HG03469 (cell line): Measurements from ENCODE around the gene NLRP14.

ENCODE experiments used
- ATAC-seq: cut with Tn5 transposase; IDR thresholded peaks from one replicate; pipeline ENCODE4 v1.9.1; 2021; ENCODE audit warnings: mild to moderate bottlenecking, moderate library complexity, moderate number of reproducible peaks; ENCODE audit not compliant: unreplicated experiment

NLRP14 gene, protein sequence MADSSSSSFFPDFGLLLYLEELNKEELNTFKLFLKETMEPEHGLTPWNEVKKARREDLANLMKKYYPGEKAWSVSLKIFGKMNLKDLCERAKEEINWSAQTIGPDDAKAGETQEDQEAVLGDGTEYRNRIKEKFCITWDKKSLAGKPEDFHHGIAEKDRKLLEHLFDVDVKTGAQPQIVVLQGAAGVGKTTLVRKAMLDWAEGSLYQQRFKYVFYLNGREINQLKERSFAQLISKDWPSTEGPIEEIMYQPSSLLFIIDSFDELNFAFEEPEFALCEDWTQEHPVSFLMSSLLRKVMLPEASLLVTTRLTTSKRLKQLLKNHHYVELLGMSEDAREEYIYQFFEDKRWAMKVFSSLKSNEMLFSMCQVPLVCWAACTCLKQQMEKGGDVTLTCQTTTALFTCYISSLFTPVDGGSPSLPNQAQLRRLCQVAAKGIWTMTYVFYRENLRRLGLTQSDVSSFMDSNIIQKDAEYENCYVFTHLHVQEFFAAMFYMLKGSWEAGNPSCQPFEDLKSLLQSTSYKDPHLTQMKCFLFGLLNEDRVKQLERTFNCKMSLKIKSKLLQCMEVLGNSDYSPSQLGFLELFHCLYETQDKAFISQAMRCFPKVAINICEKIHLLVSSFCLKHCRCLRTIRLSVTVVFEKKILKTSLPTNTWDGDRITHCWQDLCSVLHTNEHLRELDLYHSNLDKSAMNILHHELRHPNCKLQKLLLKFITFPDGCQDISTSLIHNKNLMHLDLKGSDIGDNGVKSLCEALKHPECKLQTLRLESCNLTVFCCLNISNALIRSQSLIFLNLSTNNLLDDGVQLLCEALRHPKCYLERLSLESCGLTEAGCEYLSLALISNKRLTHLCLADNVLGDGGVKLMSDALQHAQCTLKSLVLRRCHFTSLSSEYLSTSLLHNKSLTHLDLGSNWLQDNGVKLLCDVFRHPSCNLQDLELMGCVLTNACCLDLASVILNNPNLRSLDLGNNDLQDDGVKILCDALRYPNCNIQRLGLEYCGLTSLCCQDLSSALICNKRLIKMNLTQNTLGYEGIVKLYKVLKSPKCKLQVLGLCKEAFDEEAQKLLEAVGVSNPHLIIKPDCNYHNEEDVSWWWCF

DNA sequence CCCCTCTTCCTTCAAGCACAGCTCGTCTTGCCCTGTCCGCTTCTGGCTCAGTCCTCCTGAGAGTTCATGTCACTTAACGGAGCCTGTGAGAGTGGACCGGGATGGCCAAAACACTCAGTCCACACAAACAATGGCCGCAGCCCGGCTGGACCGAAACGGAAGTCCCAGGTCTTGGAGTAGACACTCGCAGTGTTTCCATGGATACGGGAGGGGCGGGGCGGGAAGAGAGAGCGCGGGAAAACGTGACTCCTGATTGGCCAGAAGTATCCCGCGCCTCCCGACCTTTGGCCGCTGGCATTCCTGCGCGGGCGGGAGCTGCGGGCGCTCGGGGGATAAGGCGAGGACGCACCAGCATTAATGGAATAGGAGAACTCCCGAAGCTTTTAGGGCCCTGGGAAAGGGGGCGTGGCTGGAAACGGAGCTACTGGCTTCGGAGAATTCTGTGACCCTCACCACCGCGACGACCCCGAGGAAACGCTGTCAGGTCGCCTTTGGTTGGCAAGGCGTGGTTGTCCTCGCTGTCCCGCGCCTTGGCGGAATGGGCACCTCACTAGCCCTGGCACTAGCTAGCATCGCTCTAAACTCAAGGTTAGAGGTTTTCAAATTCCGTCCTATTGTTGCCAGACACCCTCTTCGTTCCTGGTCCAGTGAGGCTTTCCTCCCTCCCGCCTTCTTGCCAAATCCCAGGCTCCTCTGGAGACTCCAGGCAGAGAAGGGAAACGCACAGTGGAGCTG lies at the start of gene NLRP14, which contains the start of gene ZNF214:
TSS of gene NLRP14 (plus strand) at position 297 of the 735 bp plus-strand sequence. CDS start 18,108 bp downstream, outside the sequence.
TSS of gene ZNF214 (minus strand) at position 164 of the 735 bp plus-strand sequence. CDS start 17,511 bp downstream, outside the sequence.
- ATAC-seq, result no peak

DNA sequence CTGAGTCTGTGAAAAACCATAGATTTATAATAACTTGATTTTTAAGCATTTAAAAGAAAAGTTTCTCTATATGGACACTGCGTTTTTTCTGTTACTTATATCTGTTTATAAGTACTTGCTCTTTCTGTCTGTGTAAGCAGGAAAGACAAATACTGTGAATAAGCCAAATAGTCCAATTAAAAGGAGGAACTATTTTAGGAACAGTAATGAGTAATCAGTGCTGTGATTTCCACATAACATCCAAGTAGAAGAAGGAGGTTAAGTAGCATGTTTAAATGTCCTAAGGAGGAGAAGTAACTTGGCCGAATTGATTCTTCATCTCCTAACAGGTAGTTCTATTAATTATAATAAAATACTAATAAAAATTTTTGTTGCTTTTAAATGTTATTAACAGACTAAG lies 40.9 kb upstream of the NLRP14 start:
- no peak for ATAC-seq

DNA sequence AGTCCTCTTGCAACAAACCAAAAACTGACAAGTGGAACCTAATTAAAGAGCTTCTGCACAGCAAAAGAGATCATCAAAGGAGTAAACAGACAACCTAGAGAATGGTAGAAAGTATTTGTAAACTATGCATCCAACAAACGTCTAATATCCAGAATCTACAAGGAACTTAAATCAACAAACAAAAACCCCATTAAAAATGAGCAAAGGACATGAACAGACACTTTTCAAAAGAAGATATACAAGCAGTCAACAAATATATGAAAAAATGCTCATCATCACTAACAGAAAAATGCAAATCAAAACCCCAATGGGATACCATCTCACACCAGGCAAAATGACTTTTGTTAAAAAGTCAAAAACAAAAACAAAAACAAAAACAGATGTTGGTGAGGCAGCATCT lies 33.8 kb upstream of the NLRP14 start:
- no peak for ATAC-seq

DNA sequence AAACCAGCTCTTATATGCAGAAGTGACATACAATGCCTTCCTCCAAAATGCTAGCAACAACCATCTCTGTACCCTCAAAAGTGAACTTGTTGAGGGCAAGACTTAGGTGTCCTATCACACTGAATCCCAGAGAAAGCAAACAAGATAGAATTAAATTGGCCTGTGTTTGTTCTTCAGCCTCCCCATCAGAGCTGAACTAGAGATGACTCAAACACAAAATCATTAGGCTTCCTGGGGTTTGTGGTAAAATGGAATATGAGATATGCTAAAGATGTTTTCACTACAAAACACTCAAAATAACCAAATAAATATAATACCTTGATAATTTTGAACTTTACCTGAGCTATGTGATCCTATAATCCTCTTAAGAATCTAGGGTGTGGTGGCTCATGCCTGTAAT lies 31.8 kb upstream of the NLRP14 start:
- no peak for ATAC-seq

DNA sequence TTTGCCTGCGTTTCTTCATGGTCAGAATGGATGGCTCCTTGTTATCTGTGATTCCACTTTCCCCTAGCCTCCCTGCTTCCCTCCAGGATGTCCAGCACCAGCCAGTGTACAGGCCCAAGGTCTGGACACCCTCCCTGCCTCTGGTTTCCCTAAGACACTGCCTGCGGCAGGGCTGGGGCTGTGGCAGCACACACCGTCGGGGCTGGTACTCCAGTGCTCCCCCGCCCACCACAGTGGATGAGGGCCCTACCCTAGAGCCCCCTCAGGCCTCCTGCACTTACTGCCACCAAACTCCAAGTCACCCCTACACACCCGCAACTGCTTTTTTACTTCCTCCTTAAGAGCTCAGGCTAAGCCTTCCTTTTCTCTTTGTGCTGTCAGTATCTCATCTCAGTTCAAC lies 29.1 kb upstream of the NLRP14 start:
- no peak for ATAC-seq

DNA sequence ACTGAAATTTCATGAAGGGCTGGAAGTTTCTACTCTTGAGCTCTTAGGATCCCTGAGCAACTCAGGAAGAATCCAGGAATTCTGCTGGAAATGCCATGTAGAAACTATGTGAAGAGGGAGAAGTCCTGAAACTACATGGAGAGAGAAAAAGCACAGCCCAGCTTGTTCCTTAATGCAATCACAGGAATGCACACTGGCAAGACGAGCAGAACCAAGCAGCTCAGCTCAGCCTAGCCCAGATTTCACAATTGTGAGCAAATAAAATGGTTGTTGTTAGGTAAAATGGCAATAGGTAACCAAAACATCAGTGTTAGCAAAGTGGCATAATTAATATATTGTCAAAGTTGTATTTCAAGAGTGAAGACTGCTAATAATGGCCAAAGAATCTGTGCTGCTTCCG lies 28.3 kb upstream of the NLRP14 start:
- no peak for ATAC-seq

DNA sequence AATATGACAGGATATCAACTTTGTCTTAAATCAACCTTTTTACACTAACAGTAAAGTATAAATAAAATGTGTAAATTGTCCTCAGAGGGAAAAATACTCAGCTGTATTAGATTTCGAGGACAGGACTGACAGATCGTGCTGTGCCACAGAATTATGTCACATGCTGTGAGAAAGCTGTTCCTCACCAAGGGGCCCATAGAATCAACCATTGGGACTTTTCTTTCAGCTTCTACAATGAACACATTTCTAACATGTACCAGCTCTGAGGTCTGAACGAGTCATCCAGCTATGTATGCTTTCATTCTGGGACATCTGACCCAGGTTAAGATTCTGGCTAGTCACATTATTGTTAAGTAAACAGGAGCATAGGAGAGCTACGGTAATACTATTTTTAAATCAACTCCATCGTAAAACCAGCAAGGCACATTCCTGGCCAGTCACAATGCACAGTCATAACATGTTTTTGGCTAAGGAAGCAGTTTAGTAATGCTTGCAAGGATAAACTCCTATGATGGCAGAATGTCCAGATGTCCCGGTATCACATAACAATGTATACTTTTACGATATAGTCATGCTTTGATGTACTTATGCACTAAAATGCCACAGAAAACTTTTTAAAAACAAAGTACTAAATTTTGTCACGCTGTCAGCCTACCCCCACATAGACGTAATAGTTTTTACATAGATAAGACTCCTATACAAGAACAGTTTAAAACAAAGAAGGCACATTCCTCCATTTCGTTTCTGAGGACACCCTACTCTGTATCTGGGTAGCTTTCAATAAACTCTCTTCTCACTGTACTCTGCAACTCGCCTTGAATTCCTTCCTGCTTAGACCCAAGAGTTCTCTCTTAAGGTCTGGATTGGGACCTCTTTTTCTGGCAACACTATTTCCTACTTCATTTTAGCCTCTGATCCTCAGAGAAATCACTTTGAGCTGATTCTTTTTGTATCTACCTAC lies 27.5 kb upstream of the NLRP14 start:
- ATAC-seq, result no peak

DNA sequence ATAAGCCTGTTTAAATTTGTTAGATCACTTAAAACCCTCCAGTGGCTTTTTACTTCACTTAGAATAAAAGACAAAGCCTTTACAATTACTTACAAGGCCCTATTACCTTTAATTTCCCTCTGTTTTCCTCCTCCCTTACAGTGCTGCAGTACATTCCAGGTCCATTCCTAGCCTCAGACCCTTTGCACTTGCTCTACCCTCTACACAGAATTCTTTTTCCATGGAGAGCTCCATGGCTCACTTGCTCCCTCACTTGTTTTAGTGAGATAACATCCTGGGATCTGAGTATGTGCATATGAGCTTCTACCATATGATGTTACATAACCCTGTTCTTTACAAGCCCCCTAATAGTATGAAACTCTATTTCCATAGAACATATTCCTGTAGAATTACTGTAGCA lies 24.6 kb upstream of the NLRP14 start:
- no peak for ATAC-seq

DNA sequence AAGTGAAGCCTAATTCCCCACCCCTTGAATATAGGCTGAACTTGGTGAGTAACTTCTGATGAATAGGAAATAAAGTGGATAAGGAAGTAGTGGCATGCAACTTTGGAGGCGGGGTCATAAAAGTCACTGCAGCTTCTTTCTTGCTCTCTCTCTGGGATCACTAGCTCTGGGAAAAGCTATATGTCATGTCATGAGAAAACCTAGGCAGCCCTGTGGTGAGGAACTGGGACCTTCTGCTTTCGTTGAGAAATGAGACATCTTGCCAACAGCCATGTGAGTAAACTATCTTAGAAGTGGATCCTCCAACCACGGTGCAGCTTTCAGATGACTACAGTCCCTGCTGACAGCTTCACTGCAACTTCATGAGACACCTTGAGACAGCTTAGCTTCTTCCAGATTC lies 15.8 kb upstream of the NLRP14 start:
- no peak for ATAC-seq

DNA sequence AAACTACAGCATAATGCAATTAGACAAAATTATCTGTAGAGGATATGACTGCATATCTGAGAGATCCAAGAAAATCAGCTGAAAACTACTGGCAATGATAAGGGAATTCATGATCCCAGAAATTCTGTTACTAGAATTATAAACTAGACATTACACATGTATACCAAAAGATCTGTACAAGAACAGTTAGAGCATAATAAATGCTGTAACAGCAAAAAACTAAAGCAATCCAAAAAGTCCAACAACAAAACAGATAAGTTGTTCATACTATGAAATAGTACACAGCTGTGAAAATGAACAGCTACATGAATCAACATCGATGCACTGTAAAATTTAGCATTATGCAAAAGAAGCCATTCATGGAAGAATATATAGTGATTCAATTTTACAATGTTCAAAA lies 6.2 kb upstream of the NLRP14 start:
- no peak for ATAC-seq

DNA sequence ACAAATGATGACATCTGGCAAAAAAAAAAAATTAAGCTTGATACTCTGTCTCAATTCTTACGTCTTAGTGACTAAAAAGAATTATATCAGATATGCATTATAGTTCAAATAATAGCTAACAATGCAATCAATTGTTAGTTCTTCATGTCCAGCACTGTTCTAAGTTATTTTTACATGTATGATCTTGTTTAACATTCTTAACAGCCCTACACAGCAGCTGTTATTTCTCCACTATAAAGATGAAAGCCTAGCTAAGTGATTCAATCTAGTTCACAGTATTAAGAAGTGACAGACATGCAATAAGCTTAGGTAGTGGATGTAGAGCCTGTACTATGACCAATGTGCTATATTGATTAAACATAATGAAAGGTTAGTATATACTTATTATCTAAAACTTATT lies 4.3 kb upstream of the NLRP14 start:
- ATAC-seq, result no peak

DNA sequence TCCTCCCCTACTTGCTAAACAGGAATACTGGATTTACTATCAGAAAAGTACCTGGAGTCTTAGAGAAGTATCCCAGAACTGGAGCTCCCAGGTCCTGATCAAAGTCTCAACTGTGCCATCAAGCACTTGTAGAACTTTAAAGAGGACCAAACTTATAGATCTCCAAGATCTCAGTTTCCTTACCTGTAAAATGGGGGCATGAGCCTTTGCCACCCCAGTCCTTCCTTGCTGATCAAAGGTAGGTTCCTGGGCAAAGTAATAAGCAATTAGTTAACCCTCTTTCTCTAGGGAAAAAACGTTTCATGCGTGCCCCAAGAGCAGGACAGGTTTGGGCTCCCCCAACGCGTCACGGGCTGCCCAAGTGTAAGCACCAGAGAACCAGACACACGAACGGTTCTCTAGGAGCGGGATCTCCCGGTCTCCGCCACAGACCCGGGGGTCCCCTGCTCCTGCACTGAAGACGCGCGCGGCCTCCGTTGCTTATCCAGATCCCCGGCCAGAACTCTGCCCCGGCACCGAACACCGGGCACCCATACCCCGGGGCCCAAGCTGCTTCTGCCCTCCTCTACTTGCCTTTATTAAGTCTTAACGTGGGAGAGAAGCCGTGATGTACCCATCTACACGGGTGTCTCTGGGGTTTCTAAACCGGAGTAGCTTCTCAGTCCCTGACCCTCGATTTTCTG lies 638 bp upstream of the NLRP14 start:
- ATAC-seq, result no peak

DNA sequence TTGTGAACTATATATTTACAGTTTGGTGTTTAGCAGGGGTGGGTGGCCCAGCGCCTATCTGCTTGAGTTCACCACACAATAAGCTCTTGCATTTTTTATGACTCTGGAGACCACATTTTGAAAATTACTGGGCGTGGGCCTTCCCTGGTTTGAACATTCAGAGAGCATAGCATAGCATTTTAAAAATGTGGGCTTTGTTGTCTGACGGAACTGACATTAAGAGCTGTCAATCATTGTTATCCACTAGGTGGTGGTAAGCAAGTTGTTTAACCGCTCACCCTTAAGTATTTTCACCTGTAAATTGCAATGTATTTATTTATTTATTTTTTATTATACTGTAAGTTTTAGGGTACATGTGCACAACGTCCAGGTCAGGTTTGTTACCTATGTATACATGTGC lies 1.0 kb downstream of the NLRP14 start:
- no peak for ATAC-seq

DNA sequence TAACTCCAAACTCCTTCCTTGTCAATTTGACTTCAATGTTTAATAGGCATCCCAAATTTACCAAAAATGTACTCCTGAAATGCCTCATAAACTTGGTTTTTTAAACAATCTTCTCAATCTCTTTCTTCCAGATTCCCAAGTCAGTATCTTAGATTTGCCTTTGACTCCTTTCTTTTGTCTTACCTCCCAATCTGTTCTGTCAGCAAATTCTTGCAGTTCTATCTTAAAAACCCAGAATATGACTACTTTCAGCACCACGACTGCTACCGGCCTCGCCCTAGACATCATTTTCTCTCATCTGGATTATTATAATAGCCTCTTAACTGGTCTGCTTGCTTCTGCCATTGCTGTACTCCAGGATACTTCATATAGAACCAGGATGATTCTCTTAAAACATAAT lies 7.9 kb downstream of the NLRP14 start:
- ATAC-seq, result no peak

DNA sequence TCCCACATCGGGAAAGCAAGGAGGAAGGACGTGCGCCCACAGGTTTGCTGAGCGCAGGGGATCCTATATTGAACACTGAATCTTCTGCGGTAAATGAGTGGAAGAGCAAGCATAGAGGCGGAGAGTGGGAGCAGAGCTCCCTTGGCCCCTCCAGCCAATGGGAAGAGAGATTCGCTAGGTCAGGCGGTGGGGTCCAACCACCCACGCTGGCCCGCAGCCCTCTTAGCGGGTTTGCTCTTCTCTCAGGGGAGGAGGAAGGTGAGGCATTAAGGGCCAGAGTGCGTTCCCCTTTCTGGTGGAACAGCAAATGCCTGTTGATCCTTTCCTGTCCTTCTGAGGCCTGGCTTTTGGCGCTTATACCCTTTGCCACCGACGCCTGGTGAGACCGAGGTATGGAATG lies 10.6 kb downstream of the NLRP14 start:
- no peak for ATAC-seq

DNA sequence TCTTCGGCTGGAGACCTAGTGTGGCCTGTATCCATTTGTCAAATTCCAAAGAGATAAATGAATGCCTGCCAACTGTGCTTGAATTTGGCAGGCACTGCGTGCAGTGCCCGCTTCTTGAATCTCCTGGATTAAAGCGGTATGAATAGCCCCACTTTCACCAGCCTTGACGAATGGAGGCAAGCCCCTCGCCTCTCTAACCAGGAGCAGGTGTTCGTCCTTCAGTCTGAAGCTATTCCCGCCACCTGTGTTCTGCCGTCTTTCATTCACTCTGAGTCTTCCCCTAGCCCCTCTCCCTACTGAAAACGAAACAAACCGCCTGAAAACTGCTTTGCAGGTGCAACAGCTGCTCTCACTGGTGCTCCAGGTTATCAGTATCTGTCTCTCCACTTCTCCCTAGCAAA lies 11.2 kb downstream of the NLRP14 start:
- ATAC-seq, result no peak

DNA sequence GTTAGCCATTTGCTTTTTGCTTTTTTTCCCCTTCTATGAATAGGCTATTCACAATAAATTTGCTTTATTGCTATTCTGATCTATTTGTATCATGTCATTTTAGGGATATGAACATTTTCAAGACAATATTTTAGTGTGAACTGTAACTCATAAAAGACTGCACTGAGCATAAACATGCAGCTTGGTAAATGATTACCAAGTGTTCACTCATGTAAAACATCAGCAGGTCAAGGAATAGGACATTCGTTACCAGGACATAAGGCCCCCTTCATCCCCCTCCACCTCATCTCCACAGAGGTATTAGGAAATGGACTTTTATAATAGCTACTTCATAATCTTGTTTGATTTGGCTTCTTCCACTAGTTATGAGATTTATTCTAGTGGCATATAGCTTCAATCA lies 12.4 kb downstream of the NLRP14 start:
- ATAC-seq, result no peak

DNA sequence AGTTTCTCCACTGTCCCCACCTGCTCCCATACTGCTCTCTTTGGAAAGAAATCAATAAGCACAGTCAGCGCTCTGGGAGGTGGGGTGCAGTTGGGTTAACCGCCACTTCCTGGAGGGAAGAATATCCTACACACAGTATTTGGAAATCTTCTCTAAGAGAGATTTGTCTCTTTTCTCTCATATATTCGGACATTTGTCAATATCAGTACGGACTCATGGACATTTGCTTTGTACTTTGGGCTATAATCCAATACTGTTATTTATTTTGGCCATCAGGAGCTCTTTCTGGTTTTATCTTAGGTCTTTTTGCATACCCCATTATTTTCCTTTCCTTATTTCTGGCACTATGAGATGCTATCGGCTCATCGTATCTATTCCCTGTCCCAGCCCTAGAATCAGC lies 13.7 kb downstream of the NLRP14 start:
- no peak for ATAC-seq
